HFFc6 (cell line): Measurements from ENCODE around the gene SLC25A53. TPM values are rescaled to one million over a fixed set of nuclear protein-coding genes. Genes with fewer than 3 reads are reported as not detected.

Experiments
- DNase-seq: peaks from one replicate; pipeline ENCODE4 v3.0.0-alpha.2; 2018
- H3K27ac Mint-ChIP-seq: 2 replicates; pipeline ENCODE4 v1.8.0; 2020; ENCODE audit warnings: mild to moderate bottlenecking, mixed read lengths
- H3K27me3 Mint-ChIP-seq: 2 replicates; pipeline ENCODE4 v1.8.0; 2021; ENCODE audit warnings: mild to moderate bottlenecking, moderate library complexity, mixed read lengths; ENCODE audit not compliant: insufficient read depth
- H3K36me3 Mint-ChIP-seq: 2 replicates; pipeline ENCODE4 v1.8.0; 2021; ENCODE audit warnings: low read depth, mixed read lengths
- H3K4me1 Mint-ChIP-seq: 2 replicates; pipeline ENCODE4 v1.8.0; 2020; ENCODE audit warnings: low read depth, mixed read lengths
- H3K4me3 Mint-ChIP-seq: 2 replicates; pipeline ENCODE4 v1.8.0; 2020; ENCODE audit warnings: mild to moderate bottlenecking, moderate library complexity, mixed read lengths
- H3K9me3 Mint-ChIP-seq: 2 replicates; pipeline ENCODE4 v1.8.0; 2020; ENCODE audit warnings: mild to moderate bottlenecking, mixed read lengths
- long read RNA-seq: library from polyadenylated mRNA; unstranded; transcript quantifications from one replicate; pipeline ENCODE4 v2.0.0, GENCODE V29; 2019
- total RNA-seq, 6 experiments: library from RNA; stranded (reverse); fragmentation: NEBNext Ultra II Directional; extraction: Animal tissue kit (Norgen Biotek cat#: 25700); gene quantifications; 2 replicates in 1 of 6; 3 replicates in 5 of 6; pipeline ENCODE4 v1.2.3, GENCODE V29; 2021
- TF ChIP-seq, protein P1 (sequence below): fragments of 200-600 bp; sonication (generic); IDR thresholded peaks from 2 replicates; pipeline ENCODE4 v1.5.0; 2021; ENCODE audit warnings: antibody characterized with exemption, mild to moderate bottlenecking

The SLC25A53 gene
- 1 to 10 TPM; 4.0 to 5.9 (median 4.6) TPM for total RNA-seq
- long read RNA-seq, transcript SLC25A53-201 (2 exons, 731 nt): major isoform, 8 of 8 reads
- long read RNA-seq, partial matches to known transcripts: 0 of 8 reads
- long read RNA-seq, other reads (novel, unspliced or antisense): 0 of 8 reads

- Mint-ChIP-seq H3K9me3 (no peaks in the 10 kb centered on the region), H3K4me1 (peaks cover 6% of the 10 kb centered on the region; the same call in 1 of the 2 replicates), H3K4me3 (peak within 1 kb of the TSS; percentile 100), H3K27ac (peak within 1 kb of the TSS; percentile 100), H3K27me3 (peaks cover 3% of the 10 kb centered on the region; the same call in 1 of the 2 replicates), H3K36me3 (no peaks in the 10 kb centered on the region)
- peak; percentile 71 for DNase-seq
- TF ChIP-seq, protein P1, sequence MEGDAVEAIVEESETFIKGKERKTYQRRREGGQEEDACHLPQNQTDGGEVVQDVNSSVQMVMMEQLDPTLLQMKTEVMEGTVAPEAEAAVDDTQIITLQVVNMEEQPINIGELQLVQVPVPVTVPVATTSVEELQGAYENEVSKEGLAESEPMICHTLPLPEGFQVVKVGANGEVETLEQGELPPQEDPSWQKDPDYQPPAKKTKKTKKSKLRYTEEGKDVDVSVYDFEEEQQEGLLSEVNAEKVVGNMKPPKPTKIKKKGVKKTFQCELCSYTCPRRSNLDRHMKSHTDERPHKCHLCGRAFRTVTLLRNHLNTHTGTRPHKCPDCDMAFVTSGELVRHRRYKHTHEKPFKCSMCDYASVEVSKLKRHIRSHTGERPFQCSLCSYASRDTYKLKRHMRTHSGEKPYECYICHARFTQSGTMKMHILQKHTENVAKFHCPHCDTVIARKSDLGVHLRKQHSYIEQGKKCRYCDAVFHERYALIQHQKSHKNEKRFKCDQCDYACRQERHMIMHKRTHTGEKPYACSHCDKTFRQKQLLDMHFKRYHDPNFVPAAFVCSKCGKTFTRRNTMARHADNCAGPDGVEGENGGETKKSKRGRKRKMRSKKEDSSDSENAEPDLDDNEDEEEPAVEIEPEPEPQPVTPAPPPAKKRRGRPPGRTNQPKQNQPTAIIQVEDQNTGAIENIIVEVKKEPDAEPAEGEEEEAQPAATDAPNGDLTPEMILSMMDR: no peak
These were observed at the start of gene SLC25A53 for GRCh38 chrX:104156630-104157529. TSS of gene SLC25A53 (minus strand) at chrX:104157009. CDS start at chrX:104105257, 51,752 bp downstream.

DNA sequence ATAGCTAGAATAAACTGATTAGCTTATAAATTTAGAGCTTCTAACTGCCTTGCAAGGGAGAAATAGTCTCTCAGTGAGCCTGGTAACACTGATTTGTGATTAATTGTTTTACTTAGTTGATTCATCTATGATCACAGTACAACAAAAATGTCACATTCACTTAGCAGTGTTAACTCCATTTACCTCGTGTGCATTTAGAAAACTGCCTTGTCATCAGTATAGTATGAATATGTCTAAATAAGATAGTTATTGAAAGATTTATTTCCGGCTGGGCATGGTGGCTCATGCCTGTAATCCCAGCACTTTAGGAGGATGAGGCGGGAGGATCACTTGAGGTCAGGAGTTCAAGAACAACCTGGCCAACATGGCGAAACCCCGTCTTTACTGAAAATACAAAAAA is 48.7 kb upstream of the SLC25A53 start:
- Mint-ChIP-seq H3K4me3 (no peak overlapping the region), H3K27ac (no peak overlapping the region), H3K9me3 (no peaks in the 10 kb centered on the region), H3K27me3 (no peaks in the 10 kb centered on the region; the same call in 1 of the 2 replicates), H3K36me3 (no peaks in the 10 kb centered on the region), H3K4me1 (no peaks in the 10 kb centered on the region)
- no peak for DNase-seq
- TF ChIP-seq, protein P1: no peak

- Mint-ChIP-seq H3K9me3 (no peaks in the 10 kb centered on the region), H3K4me3 (no peak overlapping the region), H3K4me1 (peaks cover 6% of the 10 kb centered on the region; the same call in 1 of the 2 replicates), H3K36me3 (no peaks in the 10 kb centered on the region), H3K27me3 (no peaks in the 10 kb centered on the region), H3K27ac (no peak overlapping the region)
- TF ChIP-seq, protein P1: peak; percentile 83
- peak; percentile 18 for DNase-seq
These were observed 38.8 kb upstream of the SLC25A53 start for GRCh38 chrX:104195489-104196084.

DNA sequence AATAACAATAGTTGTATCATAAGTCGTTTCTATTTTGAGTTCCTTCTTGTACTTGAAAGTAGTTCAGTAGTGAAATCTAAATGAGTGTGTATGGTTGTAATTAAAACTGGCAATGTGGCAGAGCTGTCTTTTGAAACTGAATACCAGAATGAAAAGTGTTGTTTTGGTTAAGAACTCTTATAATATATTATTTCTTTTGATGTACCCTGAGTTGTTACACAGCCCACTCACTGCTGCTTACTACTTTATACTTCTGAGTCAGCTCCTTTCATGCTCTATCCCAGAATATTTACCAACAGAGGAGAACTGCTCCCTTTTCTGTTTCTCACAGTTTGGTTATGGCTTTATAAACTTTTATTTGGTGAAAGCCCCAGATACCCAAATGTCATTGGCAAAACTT is 38.2 kb upstream of the SLC25A53 start:
- H3K9me3 Mint-ChIP-seq: no peaks in the 10 kb centered on the region
- H3K27me3 Mint-ChIP-seq: no peaks in the 10 kb centered on the region
- peaks cover 6% of the 10 kb centered on the region; the same call in 1 of the 2 replicates for H3K4me1 Mint-ChIP-seq
- H3K4me3 Mint-ChIP-seq: no peak overlapping the region
- no peaks in the 10 kb centered on the region for H3K36me3 Mint-ChIP-seq
- DNase-seq: no peak
- H3K27ac Mint-ChIP-seq: no peak overlapping the region
- TF ChIP-seq, protein P1: no peak

GRCh38 chrX:104193485-104193884 is 36.7 kb upstream of the SLC25A53 start:
- H3K36me3 Mint-ChIP-seq: no peaks in the 10 kb centered on the region
- no peaks in the 10 kb centered on the region for H3K9me3 Mint-ChIP-seq
- no peak overlapping the region for H3K4me3 Mint-ChIP-seq
- H3K27me3 Mint-ChIP-seq: no peaks in the 10 kb centered on the region
- TF ChIP-seq, protein P1: no peak
- no peak overlapping the region for H3K27ac Mint-ChIP-seq
- peaks cover 6% of the 10 kb centered on the region; the same call in 1 of the 2 replicates for H3K4me1 Mint-ChIP-seq
- no peak for DNase-seq
